ENCODE measurements around the gene CD36.
"Not testable (repeated sequence)": the region's sequence is repeated elsewhere in the genome, so short reads cannot be mapped to it uniquely, and the experiment has no call there.

The CD36 gene

GRCh38 chr7:80654887-80655340, 16.5 kb downstream of the CD36 start:
- no peak for DNase-seq (ENCODE audit: low spot score)

GRCh38 chr7:80656029-80656428, 17.6 kb downstream of the CD36 start:
- no peak for DNase-seq (ENCODE audit: low spot score)

GRCh38 chr7:80659120-80660055, 20.9 kb downstream of the CD36 start:
- peak; percentile 72 for DNase-seq (ENCODE audit: low spot score)

GRCh38 chr7:80660939-80661338, 22.5 kb downstream of the CD36 start:
- no peak for DNase-seq (ENCODE audit: low spot score)

- DNase-seq (ENCODE audit: low spot score), result no peak
These were observed 23.3 kb downstream of the CD36 start for GRCh38 chr7:80661729-80662128.

- DNase-seq (ENCODE audit: low spot score), result no peak
These were observed 23.8 kb downstream of the CD36 start for GRCh38 chr7:80662252-80662651.

- DNase-seq (ENCODE audit: low spot score), result no peak
These were observed 27.1 kb downstream of the CD36 start for GRCh38 chr7:80665526-80665925.

- DNase-seq (ENCODE audit: low spot score), result no peak
These were observed 27.9 kb downstream of the CD36 start for GRCh38 chr7:80666376-80666775.

GRCh38 chr7:80669367-80669766, 30.9 kb downstream of the CD36 start:
- not testable (repeated sequence) for DNase-seq (ENCODE audit: low spot score)

GRCh38 chr7:80671744-80672143, 33.3 kb downstream of the CD36 start:
- no peak for DNase-seq (ENCODE audit: low spot score)

GRCh38 chr7:80675090-80675489, 36.6 kb downstream of the CD36 start:
- DNase-seq (ENCODE audit: low spot score), result no peak

- no peak for DNase-seq (ENCODE audit: low spot score)
These were observed 38.0 kb downstream of the CD36 start for GRCh38 chr7:80676404-80676803.

GRCh38 chr7:80677629-80678028, 39.2 kb downstream of the CD36 start:
- DNase-seq (ENCODE audit: low spot score), result no peak

- DNase-seq (ENCODE audit: low spot score), result peak; percentile 31
These were observed 40.3 kb downstream of the CD36 start for GRCh38 chr7:80678707-80679106.

GRCh38 chr7:80679921-80680907, 41.8 kb downstream of the CD36 start:
- DNase-seq (ENCODE audit: low spot score), result peak; percentile 32

- DNase-seq (ENCODE audit: low spot score), result peak; percentile 72
These were observed 42.9 kb downstream of the CD36 start for GRCh38 chr7:80681272-80681885.

- no peak for DNase-seq (ENCODE audit: low spot score)
These were observed 44.3 kb downstream of the CD36 start for GRCh38 chr7:80682744-80683143.

- DNase-seq (ENCODE audit: low spot score), result no peak
These were observed 48.1 kb downstream of the CD36 start for GRCh38 chr7:80686576-80686975.

GRCh38 chr7:80699045-80699638, 60.7 kb downstream of the CD36 start:
- peak; percentile 54 for DNase-seq (ENCODE audit: low spot score)

GRCh38 chr7:80699721-80700256, 61.3 kb downstream of the CD36 start:
- no peak for DNase-seq (ENCODE audit: low spot score)

GRCh38 chr7:80703272-80703671, 64.8 kb downstream of the CD36 start:
- no peak for DNase-seq (ENCODE audit: low spot score)

Measured in hematopoietic multipotent progenitor cell treated with erythropoietin and hydrocortisone succinate and interleukin-3 and kit ligand, for 15 days (in vitro differentiated cells).